ENCODE measurements around the gene ZNF135.

The ZNF135 gene

GRCh38 chr19:58118979-58119733 lies 60.1 kb downstream of the ZNF135 start:
- H3K27me3 ChIP-seq (replicated peaks in 2 of 5; ENCODE audit: control insufficient read depth in 4 of 5, insufficient read depth in 5 of 5, low read length in 4 of 5) = peaks cover 0 to 30% (median 6%) of the 10 kb centered on the region in 5 experiments
- H3K9me3 ChIP-seq (ENCODE audit: control extremely low read depth in 1 of 5, control insufficient read depth in 4 of 5, insufficient read depth in 2 of 5, low read depth in 1 of 5, low read length in 4 of 5) = peaks cover 10 to 85% (median 71%) of the 10 kb centered on the region in 5 experiments
- CTCF ChIA-PET = no interaction called here
- DNase-seq = no peak
- peaks cover 0 to 6% (median 0%) of the 10 kb centered on the region in 4 experiments for H3K36me3 ChIP-seq (ENCODE audit: control insufficient read depth in 4 of 4, insufficient read depth in 4 of 4, low read length in 3 of 4)
- no peaks in the 10 kb centered on the region for H3K4me1 ChIP-seq (ENCODE audit: control extremely low read depth in 1 of 4, control insufficient read depth in 4 of 4, insufficient read depth in 4 of 4, low read length in 3 of 4)
- no peak overlapping the region for H3K27ac ChIP-seq (ENCODE audit: insufficient read depth in 1 of 2, low read depth in 1 of 2, low read length in 2 of 2, poor library complexity in 1 of 2, severe bottlenecking in 2 of 2)
- H3K4me3 ChIP-seq (ENCODE audit: control insufficient read depth in 1 of 7, extremely low read depth in 1 of 7, insufficient read depth in 4 of 7, low read depth in 2 of 7, low read length in 6 of 7) = no peak overlapping the region
- 91% methylated on average over 4 of the region's 5 CpGs for WGBS (ENCODE audit: insufficient coverage)
- POLR2A ChIA-PET = interaction anchor here (0.7 kb wide), 1 partner anchor 392 kb away, joined by 3 read pairs; no protein-coding TSS in a partner anchor

All from common myeloid progenitor, CD34-positive (primary cell).